BLaER1 treated with 17β-estradiol and CSF1 and Interleukin-3, amounts not matched to agents 10 nM and 100 nM (cell line): ENCODE data around the gene GRK5.

Experiments
- H3K27ac ChIP-seq, 11 experiments: shearing (Covaris generic); formaldehyde crosslinking; 2 replicates each; pipeline ENCODE4 v1.8.1; 2022
- H3K27me3 ChIP-seq, 11 experiments: shearing (Covaris generic); formaldehyde crosslinking; 2 replicates each; pipeline ENCODE4 v1.8.1; 2022
- H3K36me3 ChIP-seq, 11 experiments: shearing (Covaris generic); formaldehyde crosslinking; 2 replicates each; pipeline ENCODE4 v1.8.1; 2022
- H3K4me1 ChIP-seq, 10 experiments: shearing (Covaris generic); formaldehyde crosslinking; 2 replicates each; pipeline ENCODE4 v1.8.1; 2022
- H3K4me2 ChIP-seq, 11 experiments: shearing (Covaris generic); formaldehyde crosslinking; 2 replicates each; pipeline ENCODE4 v1.8.1; 2022
- H3K4me3 ChIP-seq, 10 experiments: shearing (Covaris generic); formaldehyde crosslinking; 2 replicates each; pipeline ENCODE4 v1.8.1; 2022
- H3K9ac ChIP-seq, 11 experiments: shearing (Covaris generic); formaldehyde crosslinking; 2 replicates each; pipeline ENCODE4 v1.8.1; 2022
- H3K9me3 ChIP-seq, 11 experiments: shearing (Covaris generic); formaldehyde crosslinking; replicated peaks in 1 of 11; 2 replicates each; pipeline ENCODE4 v1.8.1; 2022
- H4K20me1 ChIP-seq, 11 experiments: shearing (Covaris generic); formaldehyde crosslinking; 2 replicates each; pipeline ENCODE4 v1.8.1; 2022
- Cebpa-rat ChIP-seq, 11 experiments: shearing (Covaris generic); IDR thresholded peaks; 2 replicates each; pipeline ENCODE4 v1.8.1; 2022

Gene GRK5

DNA sequence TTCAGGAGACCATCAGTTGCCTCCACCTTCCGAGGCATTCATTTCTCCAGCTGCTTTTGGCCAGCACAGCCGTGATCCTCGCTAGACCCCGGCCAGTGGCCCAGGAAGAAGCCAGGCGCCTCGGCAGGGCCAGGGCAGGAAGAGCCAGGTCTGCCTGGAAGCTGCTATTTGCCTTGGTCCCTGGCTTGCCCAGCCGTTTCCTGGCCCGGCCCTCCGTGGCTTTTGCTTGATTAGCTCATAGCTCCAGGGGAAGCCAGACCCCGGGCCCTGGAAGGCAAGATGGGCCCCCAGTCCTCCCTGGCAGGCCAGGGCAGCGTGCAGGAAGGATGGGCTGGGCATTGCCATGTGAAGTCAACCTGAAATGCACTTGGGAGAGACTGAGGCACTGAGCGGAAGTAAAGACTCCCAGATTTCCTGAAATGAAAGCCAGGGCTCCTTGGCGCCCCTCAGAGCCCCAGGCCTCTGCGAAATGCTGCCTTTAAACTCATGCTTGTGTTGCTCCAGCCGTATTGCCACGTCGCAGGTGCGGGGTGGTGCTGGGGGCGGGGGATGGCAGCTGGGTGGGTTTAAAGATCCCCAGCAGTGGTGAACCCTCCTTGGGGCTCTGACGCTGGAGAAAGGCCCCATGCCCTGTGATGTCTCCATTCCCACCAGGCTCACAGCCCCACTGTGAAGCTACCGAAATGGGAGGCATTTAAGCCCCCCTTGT lies 160.6 kb downstream of the GRK5 start:
- no peak for TF ChIP-seq Cebpa-rat (IDR thresholded peaks at IDR 0.05)
- peak overlapping the region; percentile 83 to 99 (median 97) for H3K4me2 ChIP-seq
- H4K20me1 ChIP-seq = peaks cover 0 to 13% (median 0%) of the 10 kb centered on the region in 11 experiments; a peak in 8 of 22 replicates
- peaks cover 0 to 4% (median 0%) of the 10 kb centered on the region in 11 experiments; a peak in 3 of 22 replicates for H3K27me3 ChIP-seq
- peak overlapping the region in 6 of 10 experiments; percentile 34 to 58 (median 46); a peak in 10 of 20 replicates for H3K4me3 ChIP-seq
- peak overlapping the region in 8 of 11 experiments; percentile 59 to 80 (median 71); a peak in 16 of 22 replicates for H3K9ac ChIP-seq
- peak overlapping the region in 8 of 11 experiments; percentile 70 to 92 (median 83); a peak in 14 of 22 replicates for H3K27ac ChIP-seq
- no peaks in the 10 kb centered on the region; a peak in 1 of 22 replicates for H3K9me3 ChIP-seq
- H3K4me1 ChIP-seq = peaks cover 48 to 86% (median 72%) of the 10 kb centered on the region in 10 experiments
- H3K36me3 ChIP-seq = no peaks in the 10 kb centered on the region

GRCh38 chr10:119368581-119368980 lies 161.2 kb downstream of the GRK5 start:
- Histone ChIP-seq H4K20me1 (peaks cover 0 to 13% (median 0%) of the 10 kb centered on the region in 11 experiments; a peak in 8 of 22 replicates), H3K4me2 (peak overlapping the region; percentile 83 to 99 (median 97)), H3K4me3 (peak overlapping the region in 8 of 10 experiments; percentile 34 to 58 (median 44); a peak in 15 of 20 replicates), H3K27ac (peak overlapping the region in 9 of 11 experiments; percentile 47 to 92 (median 82); a peak in 16 of 22 replicates), H3K9ac (peak overlapping the region in 9 of 11 experiments; percentile 43 to 80 (median 67); a peak in 18 of 22 replicates), H3K9me3 (peaks cover 0 to 3% (median 0%) of the 10 kb centered on the region in 11 experiments; a peak in 2 of 22 replicates), H3K36me3 (no peaks in the 10 kb centered on the region), H3K27me3 (peaks cover 0 to 4% (median 0%) of the 10 kb centered on the region in 11 experiments; a peak in 3 of 22 replicates), H3K4me1 (peaks cover 53 to 92% (median 78%) of the 10 kb centered on the region in 10 experiments)
- no peak for TF ChIP-seq Cebpa-rat (IDR thresholded peaks at IDR 0.05)

GRCh38 chr10:119368991-119369869 lies 161.9 kb downstream of the GRK5 start:
- Histone ChIP-seq H3K4me1 (peaks cover 60 to 93% (median 84%) of the 10 kb centered on the region in 10 experiments), H3K4me2 (peak overlapping the region; percentile 83 to 99 (median 97)), H3K36me3 (no peaks in the 10 kb centered on the region), H3K9ac (peak overlapping the region; percentile 12 to 80 (median 60); a peak in 20 of 22 replicates), H4K20me1 (peaks cover 0 to 13% (median 0%) of the 10 kb centered on the region in 11 experiments; a peak in 8 of 22 replicates), H3K9me3 (peaks cover 0 to 3% (median 0%) of the 10 kb centered on the region in 11 experiments; a peak in 3 of 22 replicates), H3K27ac (peak overlapping the region; percentile 11 to 92 (median 78); a peak in 20 of 22 replicates), H3K27me3 (peaks cover 0 to 4% (median 0%) of the 10 kb centered on the region in 11 experiments; a peak in 3 of 22 replicates), H3K4me3 (peak overlapping the region; percentile 6 to 58 (median 43); a peak in 16 of 20 replicates)
- TF ChIP-seq Cebpa-rat (IDR thresholded peaks at IDR 0.05) = no peak

DNA sequence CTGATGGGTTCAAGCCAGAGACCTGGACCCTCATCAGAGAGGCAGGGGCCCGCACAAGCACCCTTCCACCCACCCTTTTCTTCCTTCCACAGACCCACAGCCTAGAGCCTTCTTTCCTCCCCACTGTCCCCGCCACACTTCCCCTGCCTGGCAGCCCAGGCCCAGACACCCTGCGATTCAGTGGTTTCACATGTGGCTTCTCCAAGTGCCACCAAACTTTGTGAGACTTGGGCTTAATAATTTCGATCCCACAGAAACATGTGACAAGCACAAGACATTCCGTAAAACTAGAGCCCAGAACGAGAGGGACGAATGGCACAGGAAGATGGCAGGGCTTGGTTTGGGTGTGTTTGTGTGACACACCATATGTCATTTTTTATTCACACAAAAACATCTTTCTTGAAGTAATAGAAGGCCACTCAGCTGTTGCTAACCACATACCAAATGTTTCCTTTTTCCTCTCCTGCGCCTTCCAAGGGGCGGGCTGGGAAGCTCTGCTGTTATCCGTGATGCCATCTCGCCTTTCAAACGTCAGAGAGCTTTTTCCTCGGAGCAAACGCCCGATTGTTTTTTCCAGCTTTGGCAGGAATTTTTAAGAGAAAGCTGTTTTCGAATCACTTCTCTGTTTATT lies 162.9 kb downstream of the GRK5 start:
- Histone ChIP-seq H3K4me2 (peak overlapping the region; percentile 83 to 99 (median 97)), H3K36me3 (no peaks in the 10 kb centered on the region), H4K20me1 (peaks cover 0 to 13% (median 0%) of the 10 kb centered on the region in 11 experiments; a peak in 8 of 22 replicates), H3K9me3 (peaks cover 0 to 6% (median 0%) of the 10 kb centered on the region in 11 experiments; a peak in 3 of 22 replicates), H3K27ac (peak overlapping the region; percentile 11 to 92 (median 78); a peak in 20 of 22 replicates), H3K4me3 (peak overlapping the region in 8 of 10 experiments; percentile 30 to 58 (median 43); a peak in 9 of 20 replicates), H3K4me1 (peaks cover 64 to 92% (median 85%) of the 10 kb centered on the region in 10 experiments), H3K9ac (peak overlapping the region in 10 of 11 experiments; percentile 12 to 80 (median 64); a peak in 19 of 22 replicates), H3K27me3 (peaks cover 0 to 4% (median 0%) of the 10 kb centered on the region in 11 experiments; a peak in 3 of 22 replicates)
- TF ChIP-seq Cebpa-rat (IDR thresholded peaks at IDR 0.05) = no peak

DNA sequence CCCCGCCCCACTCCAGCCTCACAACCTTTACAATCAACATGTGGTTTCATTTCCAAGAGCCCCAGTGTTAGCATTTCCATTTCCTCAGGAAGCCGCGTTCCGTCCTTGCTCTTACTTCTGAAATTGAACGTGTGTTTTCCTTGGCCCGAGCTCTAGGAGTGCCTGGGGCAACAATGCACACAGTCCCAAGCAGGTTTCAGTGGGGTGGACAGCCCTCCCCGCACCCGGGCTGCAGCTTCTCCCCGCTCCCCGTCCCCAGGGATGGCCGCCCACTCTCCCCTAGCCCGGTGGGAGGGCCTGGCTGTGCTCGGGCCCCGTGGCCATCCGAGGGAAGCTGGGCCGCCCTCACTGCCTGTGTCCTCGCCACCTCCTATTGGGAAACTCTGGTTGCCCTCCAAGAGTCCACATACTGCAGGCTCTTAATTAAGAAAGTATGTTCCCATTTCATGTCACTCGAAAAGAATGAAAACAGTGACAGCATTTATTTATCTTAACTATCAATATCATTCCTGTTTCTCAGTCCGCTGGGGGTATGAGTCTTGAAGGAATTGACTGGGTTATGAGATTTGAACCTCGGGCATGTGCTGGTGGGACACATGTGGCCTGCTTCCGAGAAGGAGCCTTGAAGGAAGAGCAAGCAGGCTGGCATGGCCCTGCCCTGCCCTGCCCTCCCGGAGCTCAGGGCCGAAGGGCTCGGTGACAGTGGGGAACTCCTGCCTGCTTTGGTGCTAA lies 163.8 kb downstream of the GRK5 start:
- Histone ChIP-seq H3K27ac (peak overlapping the region in 8 of 11 experiments; percentile 34 to 92 (median 83); a peak in 16 of 22 replicates), H3K4me2 (peak overlapping the region; percentile 83 to 99 (median 97)), H3K9me3 (peaks cover 0 to 6% (median 0%) of the 10 kb centered on the region in 11 experiments; a peak in 3 of 22 replicates), H3K9ac (peak overlapping the region in 6 of 11 experiments; percentile 42 to 80 (median 71); a peak in 14 of 22 replicates), H3K4me1 (peaks cover 64 to 88% (median 79%) of the 10 kb centered on the region in 10 experiments), H3K4me3 (peak overlapping the region in 6 of 10 experiments; percentile 14 to 35 (median 30); a peak in 6 of 20 replicates), H3K27me3 (peaks cover 0 to 4% (median 0%) of the 10 kb centered on the region in 11 experiments; a peak in 3 of 22 replicates), H3K36me3 (no peaks in the 10 kb centered on the region), H4K20me1 (peaks cover 0 to 13% (median 0%) of the 10 kb centered on the region in 11 experiments; a peak in 8 of 22 replicates)
- TF ChIP-seq Cebpa-rat (IDR thresholded peaks at IDR 0.05) = no peak

GRCh38 chr10:119371704-119372663 lies 164.6 kb downstream of the GRK5 start:
- no peak for TF ChIP-seq Cebpa-rat (IDR thresholded peaks at IDR 0.05)
- Histone ChIP-seq H3K9me3 (peaks cover 0 to 6% (median 0%) of the 10 kb centered on the region in 11 experiments; a peak in 3 of 22 replicates), H3K9ac (no peak overlapping the region; a peak in 2 of 22 replicates), H3K4me3 (no peak overlapping the region), H3K4me1 (peaks cover 63 to 80% (median 71%) of the 10 kb centered on the region in 10 experiments), H3K36me3 (no peaks in the 10 kb centered on the region), H4K20me1 (peaks cover 0 to 13% (median 0%) of the 10 kb centered on the region in 11 experiments; a peak in 8 of 22 replicates), H3K27me3 (peaks cover 0 to 4% (median 0%) of the 10 kb centered on the region in 11 experiments; a peak in 3 of 22 replicates), H3K4me2 (peak overlapping the region; percentile 83 to 99 (median 97)), H3K27ac (peak overlapping the region in 6 of 11 experiments; percentile 78 to 92 (median 84); a peak in 8 of 22 replicates)
